OCI-LY7 (cell line): Measurements from ENCODE around the gene QKI. TPM values are rescaled to one million over a fixed set of nuclear protein-coding genes. Genes with fewer than 3 reads are reported as not detected.

Experiments used
- BruUV-seq: library from RNA; stranded (reverse); fragments of 400-500 nt; replicated peaks from 2 replicates; lab custom pipeline; 2021; lab: Mats Ljungman, UMichigan
- CTCF ChIA-PET: fragments of 300-600 bp; sonication (Branson Sonifier 250); formaldehyde crosslinking; loops from one replicate; lab custom pipeline; 2022; ENCODE audit warnings: antibody characterized with exemption; ENCODE audit not compliant: unreplicated experiment; lab: Charles Lee
- POLR2A ChIA-PET: fragments of 300-600 bp; sonication (Branson Sonifier 250); formaldehyde crosslinking; loops from one replicate; lab custom pipeline; 2022; ENCODE audit warnings: antibody characterized with exemption; lab: Charles Lee
- DNase-seq: peaks from one replicate; pipeline ENCODE4 v3.0.0-alpha.2; 2015; ENCODE audit warnings: low spot score
- H2AFZ ChIP-seq: fragments of 200-600 bp; sonication (generic), shearing (Covaris generic); 2 replicates; pipeline ENCODE4 v1.6.1; 2014; ENCODE audit warnings: mild to moderate bottlenecking, antibody characterized with exemption, low read length, moderate library complexity
- H3K27ac ChIP-seq: fragments of 200-600 bp; sonication (generic); 2 replicates; pipeline ENCODE4 v1.5.1; 2014; ENCODE audit warnings: mixed run types, low read depth, mild to moderate bottlenecking, moderate library complexity, low read length, inconsistent platforms; ENCODE audit not compliant: poor library complexity, severe bottlenecking
- H3K36me3 ChIP-seq: fragments of 200-600 bp; sonication (generic); 2 replicates; pipeline ENCODE4 v1.6.1; 2014; ENCODE audit warnings: mild to moderate bottlenecking, antibody characterized with exemption, low read length, moderate library complexity, mixed read lengths; ENCODE audit not compliant: insufficient read depth
- H3K4me1 ChIP-seq: fragments of 200-600 bp; sonication (generic); 2 replicates; pipeline ENCODE4 v1.5.1; 2014; ENCODE audit warnings: mild to moderate bottlenecking, low read length; ENCODE audit not compliant: insufficient read depth, poor library complexity, severe bottlenecking
- H3K4me2 ChIP-seq: fragments of 200-600 bp; sonication (generic); 2 replicates; pipeline ENCODE4 v1.6.1; 2014; ENCODE audit warnings: mild to moderate bottlenecking, low read length
- H3K4me3 ChIP-seq: fragments of 200-600 bp; sonication (generic); 2 replicates; pipeline ENCODE4 v1.5.1; 2014; ENCODE audit warnings: mild to moderate bottlenecking, low read depth, low read length; ENCODE audit not compliant: poor library complexity, severe bottlenecking
- H3K79me2 ChIP-seq: fragments of 200-600 bp; sonication (generic); 2 replicates; pipeline ENCODE4 v1.6.1; 2016; ENCODE audit warnings: low read depth, mild to moderate bottlenecking, low read length, moderate library complexity, mixed read lengths; ENCODE audit not compliant: insufficient read depth
- H3K9me2 ChIP-seq: fragments of 200-600 bp; sonication (generic); 2 replicates; pipeline ENCODE4 v1.6.1; 2016; ENCODE audit warnings: mild to moderate bottlenecking, low read length, mixed read lengths; ENCODE audit not compliant: insufficient read depth
- H3K9me3 ChIP-seq: fragments of 200-600 bp; sonication (generic); 2 replicates; pipeline ENCODE4 v1.6.1; 2014; ENCODE audit warnings: mild to moderate bottlenecking, mixed run types, low read length, mixed read lengths
- H4K20me1 ChIP-seq: fragments of 200-600 bp; sonication (generic); 2 replicates; pipeline ENCODE4 v1.6.1; 2014; ENCODE audit warnings: mild to moderate bottlenecking, antibody characterized with exemption, low read length, moderate library complexity, mixed read lengths; ENCODE audit not compliant: insufficient read depth
- CTCF ChIP-seq: fragments of 200-600 bp; sonication (generic); conservative IDR thresholded peaks from 2 replicates; pipeline ENCODE4 v1.5.1; 2014; ENCODE audit warnings: mild to moderate bottlenecking, antibody characterized with exemption, low read length, moderate library complexity, mixed read lengths
- EZH2phosphoT487 ChIP-seq: fragments of 200-600 bp; sonication (generic); IDR thresholded peaks from 2 replicates; pipeline ENCODE4 v1.6.1; 2018; ENCODE audit warnings: low read depth, borderline replicate concordance, mild to moderate bottlenecking, mixed run types, antibody characterized with exemption, low read length, moderate library complexity, mixed read lengths
- intact Hi-C: fragments of 100-400 bp; cut with micrococcal nuclease; formaldehyde crosslinking; loops from one replicate; pipeline ENCODE4 v1.10.0; 2022; ENCODE audit not compliant: unreplicated experiment
- total RNA-seq, 2 experiments: library from RNA; depleted of rRNA in 1 of 2; stranded (reverse); fragments of >200 nt in 1 of 2; shearing (Covaris generic) in 1 of 2; gene quantifications; 2 replicates each; pipeline ENCODE4 v1.2.3, GENCODE V29; 2014 to 2022

The QKI gene
- total RNA-seq, 2 experiments from 2014 or later: 55.4 to 74.5 TPM

- peaks cover 5% of the 10 kb centered on the region; the same call in 1 of the 2 replicates for H4K20me1 ChIP-seq
- intact Hi-C loops: no loop called here
These were observed 106.4 kb downstream of the QKI start for GRCh38 chr6:163520956-163521355.

GRCh38 chr6:163522033-163522432 is 107.5 kb downstream of the QKI start:
- BruUV-seq: no TSS peak
- peaks cover 13% of the 10 kb centered on the region for H4K20me1 ChIP-seq

More at GRCh38 chr6:163520956-163521355, 106.4 kb downstream of the QKI start:
- TF ChIP-seq EZH2phosphoT487 (no peak), CTCF (no peak)
- BruUV-seq: no TSS peak
- Histone ChIP-seq H3K9me2 (no peaks in the 10 kb centered on the region), H3K4me3 (no peak overlapping the region), H3K79me2 (no peaks in the 10 kb centered on the region), H3K4me1 (no peaks in the 10 kb centered on the region), H3K4me2 (no peak overlapping the region), H3K27ac (no peak overlapping the region), H3K36me3 (no peaks in the 10 kb centered on the region), H2AFZ (no peak overlapping the region), H3K9me3 (no peaks in the 10 kb centered on the region)
- CTCF ChIA-PET: no interaction called here
- POLR2A ChIA-PET: interaction anchor here (0.6 kb wide), 1 partner anchor 10 kb away, joined by 3 read pairs; no protein-coding TSS in a partner anchor
- DNase-seq: no peak

More at GRCh38 chr6:163522033-163522432, 107.5 kb downstream of the QKI start:
- Histone ChIP-seq H2AFZ (no peak overlapping the region), H3K4me1 (no peaks in the 10 kb centered on the region), H3K79me2 (no peaks in the 10 kb centered on the region), H3K9me3 (no peaks in the 10 kb centered on the region), H3K27ac (no peak overlapping the region), H3K9me2 (no peaks in the 10 kb centered on the region), H3K4me3 (no peak overlapping the region), H3K4me2 (no peak overlapping the region), H3K36me3 (no peaks in the 10 kb centered on the region)
- no peak for TF ChIP-seq EZH2phosphoT487
- no peak for TF ChIP-seq CTCF
- no peak for DNase-seq
- ChIA-PET POLR2A (interaction anchor here (0.7 to 2.9 kb wide), 2 partner anchors 11 to 45 kb away, joined by 3 to 9 read pairs; no protein-coding TSS in a partner anchor), CTCF (no interaction called here)
- intact Hi-C loops: no loop called here
